ENCODE data around the gene THBS1.

THBS1 gene

DNA sequence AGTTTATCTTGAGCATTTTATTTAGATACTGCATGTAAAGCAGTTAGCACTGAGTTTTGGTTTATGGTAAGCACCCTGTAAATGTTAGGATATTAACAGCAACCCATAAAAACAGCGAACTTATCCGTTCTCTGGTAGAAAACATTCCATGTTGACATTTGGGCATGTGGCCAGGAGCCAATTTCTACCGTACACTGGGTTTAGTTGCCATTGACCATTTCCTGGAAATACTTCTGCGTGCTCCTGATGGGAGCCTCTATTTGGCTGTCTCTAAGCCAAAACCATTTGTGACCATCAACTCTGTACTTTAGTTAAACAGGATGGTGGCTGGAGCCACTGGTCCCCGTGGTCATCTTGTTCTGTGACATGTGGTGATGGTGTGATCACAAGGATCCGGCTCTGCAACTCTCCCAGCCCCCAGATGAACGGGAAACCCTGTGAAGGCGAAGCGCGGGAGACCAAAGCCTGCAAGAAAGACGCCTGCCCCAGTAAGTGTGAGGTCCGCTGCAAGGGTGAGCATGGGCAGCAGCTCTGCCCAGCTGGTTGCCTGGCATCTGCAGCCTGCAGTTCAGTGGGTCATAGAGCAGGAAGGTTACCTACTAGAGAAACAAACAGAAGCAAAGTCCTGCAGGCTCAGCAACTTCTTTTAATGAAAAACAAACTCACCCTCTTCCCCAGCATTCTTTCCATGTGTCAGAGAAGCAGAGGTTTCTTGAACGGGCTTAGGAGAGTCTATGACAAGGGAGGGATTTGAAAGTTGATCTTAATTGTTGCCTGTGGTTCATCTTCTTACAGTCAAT is 7.1 kb downstream of the THBS1 start:
- no peak overlapping the region for H3K4me3 ChIP-seq (ENCODE audit: low read depth, low read length)
- TF ChIP-seq, protein P1, sequence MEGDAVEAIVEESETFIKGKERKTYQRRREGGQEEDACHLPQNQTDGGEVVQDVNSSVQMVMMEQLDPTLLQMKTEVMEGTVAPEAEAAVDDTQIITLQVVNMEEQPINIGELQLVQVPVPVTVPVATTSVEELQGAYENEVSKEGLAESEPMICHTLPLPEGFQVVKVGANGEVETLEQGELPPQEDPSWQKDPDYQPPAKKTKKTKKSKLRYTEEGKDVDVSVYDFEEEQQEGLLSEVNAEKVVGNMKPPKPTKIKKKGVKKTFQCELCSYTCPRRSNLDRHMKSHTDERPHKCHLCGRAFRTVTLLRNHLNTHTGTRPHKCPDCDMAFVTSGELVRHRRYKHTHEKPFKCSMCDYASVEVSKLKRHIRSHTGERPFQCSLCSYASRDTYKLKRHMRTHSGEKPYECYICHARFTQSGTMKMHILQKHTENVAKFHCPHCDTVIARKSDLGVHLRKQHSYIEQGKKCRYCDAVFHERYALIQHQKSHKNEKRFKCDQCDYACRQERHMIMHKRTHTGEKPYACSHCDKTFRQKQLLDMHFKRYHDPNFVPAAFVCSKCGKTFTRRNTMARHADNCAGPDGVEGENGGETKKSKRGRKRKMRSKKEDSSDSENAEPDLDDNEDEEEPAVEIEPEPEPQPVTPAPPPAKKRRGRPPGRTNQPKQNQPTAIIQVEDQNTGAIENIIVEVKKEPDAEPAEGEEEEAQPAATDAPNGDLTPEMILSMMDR (IDR thresholded peaks at IDR 0.05; ENCODE audit: borderline replicate concordance, insufficient read depth, low read depth, low read length): no peak

DNA sequence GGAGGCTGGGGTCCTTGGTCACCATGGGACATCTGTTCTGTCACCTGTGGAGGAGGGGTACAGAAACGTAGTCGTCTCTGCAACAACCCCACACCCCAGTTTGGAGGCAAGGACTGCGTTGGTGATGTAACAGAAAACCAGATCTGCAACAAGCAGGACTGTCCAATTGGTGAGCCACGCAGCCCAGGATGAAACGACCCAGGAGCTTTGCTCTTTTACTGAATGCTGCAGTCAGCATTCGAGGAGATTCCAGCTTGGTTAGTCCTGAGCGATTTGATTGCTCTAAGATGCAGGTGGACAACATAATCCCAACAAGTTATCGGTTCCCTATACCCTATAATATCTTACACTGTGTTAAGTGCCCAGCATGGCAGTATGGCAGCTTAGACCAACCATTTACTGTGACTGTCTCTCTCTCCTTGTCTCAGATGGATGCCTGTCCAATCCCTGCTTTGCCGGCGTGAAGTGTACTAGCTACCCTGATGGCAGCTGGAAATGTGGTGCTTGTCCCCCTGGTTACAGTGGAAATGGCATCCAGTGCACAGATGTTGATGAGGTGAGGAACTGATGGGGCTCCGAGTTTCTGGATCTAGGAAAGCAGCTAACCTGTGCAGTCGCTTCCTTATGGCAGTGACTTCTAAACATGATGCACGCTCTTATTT is 7.8 kb downstream of the THBS1 start:
- TF ChIP-seq, protein P1 (IDR thresholded peaks at IDR 0.05; ENCODE audit: borderline replicate concordance, insufficient read depth, low read depth, low read length): no peak
- no peak overlapping the region for H3K4me3 ChIP-seq (ENCODE audit: low read depth, low read length)

DNA sequence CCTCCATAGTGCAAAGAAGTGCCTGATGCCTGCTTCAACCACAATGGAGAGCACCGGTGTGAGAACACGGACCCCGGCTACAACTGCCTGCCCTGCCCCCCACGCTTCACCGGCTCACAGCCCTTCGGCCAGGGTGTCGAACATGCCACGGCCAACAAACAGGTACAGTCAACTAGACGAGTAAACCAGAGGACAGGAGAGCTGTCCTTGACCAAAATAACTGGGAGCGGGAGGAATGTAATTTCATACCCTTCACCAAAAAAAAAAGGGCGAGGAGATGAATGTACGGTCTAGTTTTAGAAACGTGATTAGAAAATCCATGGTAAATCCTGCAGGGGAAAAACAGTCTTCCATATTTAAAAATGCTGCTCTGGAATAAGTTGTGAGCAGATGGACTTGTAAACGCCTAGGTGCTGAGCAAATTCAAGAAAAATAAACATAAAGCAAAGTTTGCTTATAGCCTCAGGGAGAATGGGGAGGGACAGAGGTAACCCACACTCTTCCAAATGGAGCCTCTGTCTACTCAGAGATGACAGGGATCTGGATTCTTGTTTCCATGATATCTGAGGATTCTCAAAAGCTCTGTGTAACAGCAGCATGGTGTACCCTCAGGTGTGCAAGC is 8.4 kb downstream of the THBS1 start:
- H3K4me3 ChIP-seq (ENCODE audit: low read depth, low read length): no peak overlapping the region
- TF ChIP-seq, protein P1 (IDR thresholded peaks at IDR 0.05; ENCODE audit: borderline replicate concordance, insufficient read depth, low read depth, low read length): no peak

DNA sequence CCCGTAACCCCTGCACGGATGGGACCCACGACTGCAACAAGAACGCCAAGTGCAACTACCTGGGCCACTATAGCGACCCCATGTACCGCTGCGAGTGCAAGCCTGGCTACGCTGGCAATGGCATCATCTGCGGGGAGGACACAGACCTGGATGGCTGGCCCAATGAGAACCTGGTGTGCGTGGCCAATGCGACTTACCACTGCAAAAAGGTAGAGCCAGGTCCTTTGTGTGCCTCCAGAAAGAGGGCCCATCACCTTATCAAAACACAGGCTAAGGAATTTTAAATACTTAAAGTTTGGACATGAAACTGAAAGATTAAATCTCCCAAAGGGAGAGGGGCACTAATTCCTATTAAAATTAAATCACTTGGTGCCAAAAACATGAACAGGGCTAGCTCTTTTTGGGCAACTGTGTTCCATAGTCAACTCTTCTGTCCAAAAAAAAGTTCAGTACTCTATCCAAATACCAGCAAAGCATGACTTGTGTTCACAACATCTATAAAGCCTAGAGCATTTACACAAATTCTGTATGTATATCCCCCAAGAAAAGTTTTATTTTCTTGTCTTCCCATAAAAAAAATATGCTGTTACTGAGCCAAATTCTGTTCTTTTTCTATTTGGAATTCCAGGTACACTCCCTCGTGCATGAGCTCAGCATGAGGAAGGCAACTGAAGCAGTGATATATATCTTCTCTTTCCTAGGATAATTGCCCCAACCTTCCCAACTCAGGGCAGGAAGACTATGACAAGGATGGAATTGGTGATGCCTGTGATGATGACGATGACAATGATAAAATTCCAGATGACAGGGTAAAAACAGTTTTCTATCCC is 9.2 kb downstream of the THBS1 start:
- no peak overlapping the region for H3K4me3 ChIP-seq (ENCODE audit: low read depth, low read length)
- TF ChIP-seq, protein P1 (IDR thresholded peaks at IDR 0.05; ENCODE audit: borderline replicate concordance, insufficient read depth, low read depth, low read length): no peak

DNA sequence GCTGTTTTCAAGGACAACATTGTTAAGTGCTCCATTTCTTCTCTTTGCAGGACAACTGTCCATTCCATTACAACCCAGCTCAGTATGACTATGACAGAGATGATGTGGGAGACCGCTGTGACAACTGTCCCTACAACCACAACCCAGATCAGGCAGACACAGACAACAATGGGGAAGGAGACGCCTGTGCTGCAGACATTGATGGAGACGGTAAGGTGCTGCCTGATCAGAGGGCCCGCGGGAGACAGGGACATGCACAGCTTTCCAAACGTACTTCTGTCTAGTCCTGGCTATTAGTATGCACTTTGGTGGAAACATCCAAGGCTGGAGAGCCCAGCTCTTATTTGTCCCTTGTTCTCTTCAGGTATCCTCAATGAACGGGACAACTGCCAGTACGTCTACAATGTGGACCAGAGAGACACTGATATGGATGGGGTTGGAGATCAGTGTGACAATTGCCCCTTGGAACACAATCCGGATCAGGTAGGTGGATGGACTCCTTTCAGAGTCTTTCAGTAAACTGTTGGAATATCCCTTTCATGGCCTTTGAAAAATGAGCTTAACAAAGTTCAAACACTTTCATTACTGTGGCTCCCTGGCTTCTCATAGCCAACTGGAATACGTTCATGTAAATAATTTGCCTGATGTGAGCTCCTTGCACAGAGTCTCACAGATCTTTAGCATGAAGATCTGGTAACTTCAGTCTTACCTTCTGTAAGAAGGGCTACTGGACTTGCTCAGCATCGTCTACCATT is 10.4 kb downstream of the THBS1 start:
- H3K4me3 ChIP-seq (ENCODE audit: low read depth, low read length): no peak overlapping the region
- TF ChIP-seq, protein P1 (IDR thresholded peaks at IDR 0.05; ENCODE audit: borderline replicate concordance, insufficient read depth, low read depth, low read length): no peak

DNA sequence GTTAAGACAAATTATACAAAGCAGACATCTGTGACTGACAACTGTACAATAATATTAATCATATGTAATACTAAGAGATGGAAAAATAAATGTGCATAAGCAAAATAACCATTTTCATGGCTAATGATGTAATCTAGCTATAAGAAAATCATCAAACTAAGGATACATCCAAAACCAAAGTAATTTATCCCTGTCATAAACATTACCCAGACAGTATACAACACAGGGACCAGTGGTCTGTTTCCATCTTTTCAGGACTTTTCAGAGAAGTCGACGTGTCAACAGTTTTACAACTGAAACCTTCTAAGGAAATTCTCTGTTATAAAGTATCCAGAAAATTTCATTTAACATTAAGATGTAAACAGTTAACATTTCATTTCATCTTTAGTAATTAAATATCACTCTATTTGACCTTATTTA is 11.0 kb downstream of the THBS1 start:
- TF ChIP-seq, protein P1 (IDR thresholded peaks at IDR 0.05; ENCODE audit: borderline replicate concordance, insufficient read depth, low read depth, low read length): no peak
- no peak overlapping the region for H3K4me3 ChIP-seq (ENCODE audit: low read depth, low read length)
